Suppressor macrophage (primary cell): ENCODE measurements around the gene CXorf58.

Experiments used
- DNase-seq, 4 experiments: peaks; one replicate each; pipeline ENCODE4 v3.0.0-alpha.2; 2020 to 2022

The CXorf58 gene

DNA sequence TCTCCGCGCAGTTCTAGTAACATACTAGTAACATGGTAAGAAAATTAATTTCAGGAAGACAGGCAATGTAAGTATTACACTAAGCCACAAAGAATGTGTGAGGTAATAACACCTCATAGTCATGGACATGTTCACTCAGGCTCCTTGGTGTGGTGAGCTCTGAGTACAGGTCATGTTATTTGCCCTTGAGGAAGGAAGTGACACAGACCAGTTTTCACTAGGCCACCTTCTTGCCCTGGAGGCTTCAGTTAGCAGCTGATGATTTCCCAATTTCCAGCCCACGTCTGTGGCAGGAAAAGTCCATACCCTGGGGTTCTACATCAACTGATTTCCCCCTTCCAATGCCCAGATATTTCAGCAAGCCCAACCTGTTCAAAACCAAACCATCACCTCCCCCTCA is 6.7 kb upstream of the CXorf58 start:
- DNase-seq, result peak; percentile 57 to 86 (median 74)

DNA sequence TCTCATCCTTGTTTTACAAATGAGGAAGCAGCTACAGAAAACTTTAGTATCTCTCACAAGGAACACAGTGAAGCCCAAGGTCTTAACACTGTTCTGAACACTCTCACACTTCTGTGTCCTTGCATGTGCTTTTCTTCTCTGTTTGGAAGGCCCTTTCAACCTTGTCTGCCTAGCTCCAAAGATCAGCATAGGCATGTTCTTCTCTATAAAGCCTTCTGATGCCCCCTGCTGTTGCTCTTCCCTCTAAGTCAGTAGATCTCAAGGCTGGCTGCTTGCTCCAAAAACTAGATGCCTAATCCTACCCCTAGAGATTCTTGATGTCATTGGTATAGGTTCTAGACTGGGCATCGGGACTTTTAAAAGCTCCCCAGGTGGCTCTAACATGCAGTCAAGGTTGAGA is 6.0 kb upstream of the CXorf58 start:
- peak; percentile 69 to 88 (median 84) for DNase-seq

DNA sequence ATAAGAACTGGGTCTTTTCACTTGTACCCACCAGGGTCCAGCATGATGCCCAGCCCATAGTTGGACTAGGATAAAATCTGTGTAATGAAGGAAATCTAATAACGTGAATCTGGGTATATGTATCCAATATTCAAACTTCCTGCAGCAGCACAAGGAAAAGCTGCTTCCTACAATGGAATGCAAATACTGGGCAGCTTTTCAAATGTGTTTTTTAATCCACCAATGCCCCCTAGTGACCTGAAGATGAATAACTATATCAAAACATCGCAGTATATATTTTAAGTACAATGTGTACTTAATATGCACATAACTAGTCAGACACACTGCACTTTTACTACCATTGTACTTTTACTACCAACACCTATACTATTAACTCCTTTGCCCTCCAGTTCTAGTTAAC is 5.4 kb upstream of the CXorf58 start:
- peak; percentile 25 to 69 (median 50) for DNase-seq

DNA sequence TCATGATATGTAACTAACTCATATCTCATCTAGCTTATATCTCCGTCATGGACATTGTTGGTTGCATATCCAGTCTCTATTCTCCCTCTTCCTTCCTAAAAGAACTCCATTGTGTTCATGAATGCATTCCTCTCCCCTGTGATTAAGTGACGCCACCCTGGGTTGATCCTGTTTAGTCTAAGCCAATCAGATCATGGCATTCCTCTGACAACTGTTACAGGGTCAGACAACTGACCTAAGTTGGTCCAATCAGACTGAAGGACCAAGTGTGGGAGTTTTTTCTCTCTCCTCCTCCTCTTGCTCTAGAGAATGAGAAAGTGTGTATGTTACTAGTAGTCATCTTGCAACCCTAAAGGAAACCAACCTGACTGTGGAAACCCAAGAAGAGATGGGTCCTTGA is 3.7 kb upstream of the CXorf58 start:
- no peak for DNase-seq

DNA sequence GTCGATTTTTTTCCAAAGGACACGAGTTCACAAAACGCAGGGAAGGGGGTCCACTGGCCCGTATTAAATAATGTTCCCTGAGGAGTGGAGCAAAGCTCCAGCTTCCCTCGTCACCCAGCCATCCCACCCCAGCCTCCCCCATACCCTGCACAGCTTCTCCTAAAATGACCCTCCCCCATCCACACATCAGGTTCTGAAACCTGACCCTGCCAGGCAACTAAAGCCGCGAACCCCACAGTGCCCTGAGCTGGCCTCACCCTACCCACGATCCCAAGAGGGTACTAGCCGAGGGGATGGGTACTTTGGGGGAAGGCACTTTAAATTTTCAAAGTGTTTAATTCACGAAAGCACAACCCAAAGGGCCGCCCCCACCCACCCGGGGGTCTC is 702 bp upstream of the CXorf58 start:
- no peak for DNase-seq

DNA sequence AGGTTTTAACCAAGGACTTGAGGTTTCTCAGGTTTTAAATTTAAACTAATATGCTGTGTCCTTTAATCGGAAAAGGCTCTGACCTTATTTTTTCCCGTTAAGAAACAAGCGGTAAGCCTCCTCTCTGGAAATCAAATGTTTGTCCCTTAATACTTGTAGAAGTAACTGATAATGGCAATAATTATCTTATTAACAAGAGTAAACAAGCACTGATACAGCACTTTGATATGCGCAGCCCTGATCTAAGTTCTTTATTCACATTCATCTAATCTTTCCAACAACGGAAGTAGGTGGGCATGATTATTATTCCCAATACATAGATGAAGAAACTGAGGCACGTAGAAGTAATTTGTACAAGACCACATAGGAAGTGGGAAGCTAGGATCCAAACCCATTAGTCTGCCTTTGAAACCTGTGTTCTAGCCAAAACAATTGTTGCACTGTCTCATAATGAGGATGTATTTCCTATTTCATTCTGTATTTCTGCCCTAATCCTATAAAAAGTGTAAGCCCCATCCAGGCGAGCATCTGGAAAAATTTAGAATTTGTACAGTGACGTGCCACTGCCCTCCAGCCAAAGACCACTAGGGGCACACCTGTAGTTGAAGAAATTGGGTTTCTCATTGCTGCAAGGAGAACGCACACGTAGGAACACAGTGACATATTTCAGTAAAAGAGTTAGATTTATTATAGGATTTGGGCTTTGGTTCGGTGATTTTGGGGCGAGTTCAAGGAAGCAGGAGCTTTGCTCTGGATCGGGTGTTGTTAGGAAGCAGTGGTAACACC is 606 bp downstream of the CXorf58 start:
- no peak for DNase-seq

DNA sequence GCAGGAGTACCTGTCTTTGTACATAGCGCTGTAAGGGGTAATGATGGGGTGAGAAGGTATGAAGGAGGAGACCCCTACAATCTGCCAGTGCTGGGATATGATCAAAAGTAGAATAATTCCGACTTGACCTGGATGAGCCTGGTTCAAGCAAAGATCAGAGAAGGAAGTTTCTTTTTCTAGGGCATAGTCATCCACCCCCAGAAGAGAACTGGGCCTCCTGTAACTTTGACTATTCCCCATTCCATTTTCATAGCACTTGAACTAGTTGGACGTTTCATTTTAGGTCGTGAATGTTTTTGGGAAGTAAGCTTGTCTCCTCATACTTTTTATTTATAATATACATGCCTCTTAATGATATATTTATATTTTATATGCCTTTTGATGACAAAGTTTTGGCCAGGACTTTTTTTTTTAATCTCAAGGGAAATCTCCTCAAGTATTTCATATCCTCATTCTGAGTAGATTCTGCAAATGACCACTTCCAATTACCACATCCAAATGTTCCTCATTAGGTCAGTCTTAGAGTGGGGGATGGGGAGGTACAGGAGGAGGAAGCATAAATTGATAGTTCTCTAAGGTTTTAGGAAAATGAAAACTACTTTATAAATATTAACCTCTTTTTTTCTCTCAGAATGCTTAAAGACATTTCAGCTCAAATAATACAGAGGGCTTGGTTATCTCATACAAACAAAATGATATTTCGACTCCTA is 3.5 kb downstream of the CXorf58 start:
- DNase-seq, result peak; percentile 15 to 84 (median 62)

DNA sequence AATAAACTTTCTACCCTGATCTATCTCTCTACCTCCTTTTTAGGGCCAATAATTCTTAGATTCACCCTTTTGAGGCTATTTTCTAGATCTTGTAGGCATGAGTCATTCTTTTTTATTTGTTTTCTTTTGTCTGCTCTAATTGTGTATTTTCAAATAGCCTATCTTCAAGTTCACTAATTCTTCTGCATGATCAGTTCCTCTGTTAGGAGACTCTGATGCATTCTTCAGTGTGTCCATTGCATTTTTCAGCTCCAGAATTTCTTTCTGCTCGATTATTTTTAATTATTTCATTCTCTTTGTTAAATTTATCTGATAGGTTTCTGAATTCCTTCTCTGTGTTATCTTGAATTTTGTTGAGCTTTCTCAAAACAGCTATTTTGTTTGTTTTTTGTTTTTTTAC is 11.3 kb downstream of the CXorf58 start:
- DNase-seq, result no peak

DNA sequence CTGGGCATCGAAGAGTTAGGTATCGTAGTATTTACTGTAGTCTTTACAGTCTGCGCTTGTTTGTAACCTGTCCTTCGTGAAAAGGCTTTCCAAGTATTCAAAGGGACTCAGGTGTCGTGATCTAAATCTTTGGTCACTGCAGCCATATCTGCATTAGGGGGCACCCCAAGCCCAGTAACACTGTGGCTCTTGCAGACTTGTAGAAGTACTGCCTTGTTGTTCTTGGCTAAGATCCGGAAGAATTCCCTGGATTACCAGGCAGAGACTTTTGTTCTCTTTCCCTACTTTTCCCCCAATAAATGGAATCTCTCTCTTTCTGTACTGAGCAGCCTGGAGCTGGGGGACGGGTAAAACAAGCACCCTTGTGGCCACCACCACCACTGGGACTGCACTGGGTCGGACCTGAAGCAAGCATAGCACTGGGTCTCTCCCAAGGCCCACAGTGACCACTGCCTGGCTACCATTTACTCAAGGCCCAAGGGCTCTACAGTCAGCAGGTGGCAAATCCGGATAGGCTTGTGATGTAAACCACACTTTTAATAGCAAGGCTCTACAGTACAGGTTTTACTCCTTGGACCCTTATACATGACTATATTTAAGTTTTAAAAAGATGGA is 12.0 kb downstream of the CXorf58 start:
- DNase-seq, result no peak

DNA sequence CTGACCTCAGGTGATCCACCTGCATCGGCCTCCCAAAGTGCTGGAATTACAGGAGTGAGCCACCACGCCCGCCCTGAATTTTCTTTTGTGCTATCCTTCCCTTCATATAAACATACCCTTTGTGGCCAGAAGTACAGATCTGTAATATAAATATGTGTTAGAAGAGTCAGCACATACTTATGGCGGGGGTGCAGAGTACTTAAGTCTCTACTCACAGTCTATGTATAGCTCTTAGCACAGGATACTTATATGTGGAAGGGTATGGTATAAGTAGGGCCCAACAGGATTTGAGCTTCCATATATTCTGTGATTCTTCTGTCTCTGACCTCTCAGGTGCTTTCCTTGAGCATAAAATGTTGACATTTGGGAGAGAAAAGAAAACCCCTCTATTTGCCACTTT is 18.2 kb downstream of the CXorf58 start:
- DNase-seq, result no peak

DNA sequence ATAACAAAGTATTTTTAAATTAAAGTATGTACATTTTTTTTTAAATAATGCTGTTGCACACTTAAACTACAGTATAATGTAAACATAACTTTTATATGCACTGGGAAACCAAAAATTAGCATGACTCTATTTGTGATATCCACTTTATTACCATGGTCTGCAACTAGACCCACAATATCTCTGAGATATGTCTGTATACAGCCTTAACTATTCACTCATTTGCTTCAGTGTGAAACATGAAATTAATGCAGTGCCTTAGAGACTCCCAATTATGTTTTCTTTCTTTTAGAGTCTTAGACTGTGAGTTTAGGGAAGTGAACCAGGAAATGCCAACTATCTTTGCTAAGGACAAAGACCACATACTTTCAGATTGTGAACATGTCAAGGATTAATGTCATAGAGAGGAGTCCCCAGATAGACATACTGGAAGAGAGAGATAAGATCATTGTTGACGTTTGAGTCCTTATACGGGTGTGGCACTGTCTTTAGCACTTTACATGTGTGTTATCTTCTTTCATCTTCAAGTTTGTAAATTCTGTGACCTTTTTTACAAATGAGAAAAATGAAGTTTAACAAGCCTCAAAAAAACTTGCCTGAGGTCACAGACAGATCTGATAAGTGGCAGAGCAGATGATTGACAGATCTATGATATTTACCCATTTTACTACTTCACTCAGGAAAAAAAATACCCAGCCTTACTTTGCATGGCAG is 23.2 kb downstream of the CXorf58 start:
- peak in 2 of 4 experiments; percentile 20 to 41 for DNase-seq

DNA sequence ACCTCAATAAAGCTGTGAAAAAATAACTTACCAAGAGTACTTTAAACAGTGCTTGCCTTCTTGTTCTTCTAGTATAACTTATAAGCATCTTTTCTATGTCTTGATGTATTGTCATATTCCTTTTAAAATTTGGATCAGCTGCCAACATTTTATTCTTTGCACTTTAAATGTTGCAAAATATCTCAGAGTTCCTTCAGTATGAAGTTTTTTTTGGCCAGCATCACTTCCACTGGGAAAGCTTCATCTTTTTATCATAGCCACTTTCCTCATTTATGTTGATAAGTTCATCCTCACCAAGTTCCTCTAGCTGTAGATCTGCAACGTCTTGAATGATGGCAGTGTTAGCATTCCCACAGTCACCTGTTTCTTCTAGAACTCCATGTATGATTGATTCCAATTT is 24.2 kb downstream of the CXorf58 start:
- no peak for DNase-seq

DNA sequence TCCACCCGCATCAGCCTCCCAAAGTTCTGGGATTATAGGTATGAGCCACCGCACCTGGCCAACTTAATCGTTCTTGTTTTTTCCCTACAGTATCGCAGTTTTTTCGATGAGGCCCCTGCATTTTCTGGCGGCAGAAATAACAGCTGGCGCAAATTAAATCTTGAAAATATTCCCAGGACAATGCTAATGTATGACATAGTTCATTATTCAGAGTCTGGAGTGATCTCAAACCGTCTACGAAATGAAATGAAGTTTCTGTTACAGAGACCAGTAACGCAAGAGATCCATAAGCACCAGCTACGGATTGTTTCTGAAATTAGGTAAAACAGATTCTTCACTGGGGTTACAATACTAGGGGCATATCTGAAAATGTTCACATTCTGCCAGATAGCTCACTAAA is 27.3 kb downstream of the CXorf58 start:
- DNase-seq, result no peak

DNA sequence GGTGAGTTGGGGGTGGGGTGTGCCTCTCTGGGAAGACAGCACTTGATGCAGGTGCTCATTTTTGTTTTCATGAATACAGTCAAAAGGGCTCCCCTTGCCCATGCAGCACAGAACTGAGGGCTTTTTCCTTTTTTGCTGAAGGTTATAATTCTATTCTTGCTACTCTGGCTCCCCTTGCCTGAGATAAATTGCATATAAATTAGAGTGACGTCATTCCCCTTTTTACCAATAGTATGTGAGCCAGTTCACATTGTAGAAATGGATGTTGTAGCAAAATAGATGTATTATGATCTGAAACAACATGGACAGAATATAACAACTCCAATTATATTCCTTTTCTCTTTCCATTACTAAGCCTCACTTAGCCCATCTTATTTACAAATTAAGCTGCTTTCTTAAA is 28.4 kb downstream of the CXorf58 start:
- no peak for DNase-seq

DNA sequence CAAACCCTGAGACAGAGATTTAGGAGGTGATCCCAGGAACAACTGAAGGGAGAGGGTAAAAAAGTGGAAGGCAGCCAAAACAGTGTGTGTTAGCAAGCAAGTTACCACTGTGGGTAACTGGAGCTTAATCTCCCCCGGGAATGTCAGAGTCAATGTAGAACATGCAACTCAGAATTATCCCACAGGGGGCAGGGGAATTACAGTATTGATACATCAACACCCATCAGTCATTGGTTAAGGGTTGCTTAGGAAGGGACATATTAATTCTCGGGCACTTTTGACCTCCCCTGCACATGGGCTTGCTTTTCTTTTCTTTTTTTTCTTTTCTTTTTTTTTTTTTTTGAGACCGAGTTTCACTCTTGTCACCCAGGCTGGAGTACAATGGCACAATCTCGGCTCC is 29.3 kb downstream of the CXorf58 start:
- DNase-seq, result no peak

DNA sequence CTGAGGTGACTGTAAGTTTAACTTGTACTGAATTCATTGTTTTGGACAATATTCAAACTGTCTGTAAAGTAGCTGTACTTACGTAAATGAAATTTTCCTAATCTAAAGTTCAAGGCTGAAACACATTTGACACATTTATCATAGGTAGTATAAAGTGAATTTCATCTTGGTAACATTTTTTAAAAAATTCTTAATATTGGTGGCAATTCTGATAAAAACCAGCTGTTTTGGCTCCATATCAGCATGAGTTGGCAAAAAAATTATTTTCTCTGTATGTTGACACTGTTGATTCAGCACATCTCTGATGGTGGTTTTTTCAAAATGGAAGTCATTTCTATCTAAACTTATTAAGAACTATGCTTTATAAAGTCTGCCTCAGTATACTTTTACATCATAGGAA is 30.9 kb downstream of the CXorf58 start:
- no peak for DNase-seq

DNA sequence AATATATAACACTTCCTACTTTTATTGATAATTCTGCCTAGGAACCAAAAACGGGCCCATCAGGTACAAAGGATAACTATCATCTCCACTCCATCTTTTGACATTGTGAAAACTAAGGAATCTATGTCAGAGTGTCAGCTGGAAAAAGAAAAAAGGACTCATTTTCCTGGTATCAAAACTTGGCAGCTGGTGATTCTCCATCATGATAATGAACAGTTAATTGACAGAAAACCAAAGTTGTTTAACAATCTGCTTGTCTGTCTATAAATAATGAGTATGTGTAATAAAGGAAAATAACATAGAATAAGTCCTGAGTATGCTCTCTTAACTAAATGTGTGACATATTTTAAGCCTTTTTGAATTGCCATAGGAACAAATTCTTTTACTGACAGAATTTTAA is 31.4 kb downstream of the CXorf58 start:
- DNase-seq, result no peak

DNA sequence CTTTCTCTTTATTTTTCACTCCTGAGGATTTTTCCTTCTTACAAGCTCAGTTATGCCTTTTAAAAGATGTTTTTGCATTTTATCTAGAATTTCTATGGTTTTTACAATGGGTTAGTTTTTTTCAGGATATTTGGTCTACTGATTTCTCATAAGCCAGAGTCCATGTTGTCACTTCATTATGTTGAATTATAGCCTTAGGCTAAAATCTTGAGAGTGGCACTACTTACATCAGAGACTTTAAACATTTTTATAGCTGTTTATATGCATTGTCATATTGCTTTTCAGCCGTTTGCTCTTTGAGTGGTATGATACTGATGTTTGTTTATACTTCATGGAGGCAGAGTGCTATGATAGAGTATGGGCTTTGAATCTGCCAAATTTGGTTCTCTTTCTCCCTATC is 36.4 kb downstream of the CXorf58 start:
- no peak for DNase-seq

DNA sequence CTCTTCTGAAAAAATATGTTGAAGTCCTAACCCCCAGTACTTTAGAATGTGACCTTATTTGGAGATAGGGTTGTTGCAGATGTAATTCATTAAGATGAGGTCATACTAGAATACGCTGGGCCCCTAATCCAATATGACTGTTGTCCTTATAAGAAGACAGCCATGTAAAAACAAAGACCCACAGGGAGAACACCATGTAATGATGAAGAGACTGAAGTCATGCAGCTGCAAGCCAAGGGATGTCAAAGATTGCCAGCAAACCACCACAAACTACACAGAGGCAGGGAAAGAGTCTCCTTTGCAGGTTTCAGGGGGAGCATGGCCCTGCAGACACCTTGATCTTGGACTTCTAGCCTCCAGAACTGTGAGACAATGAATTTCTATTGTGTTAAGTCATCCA is 37.4 kb downstream of the CXorf58 start:
- DNase-seq, result no peak

DNA sequence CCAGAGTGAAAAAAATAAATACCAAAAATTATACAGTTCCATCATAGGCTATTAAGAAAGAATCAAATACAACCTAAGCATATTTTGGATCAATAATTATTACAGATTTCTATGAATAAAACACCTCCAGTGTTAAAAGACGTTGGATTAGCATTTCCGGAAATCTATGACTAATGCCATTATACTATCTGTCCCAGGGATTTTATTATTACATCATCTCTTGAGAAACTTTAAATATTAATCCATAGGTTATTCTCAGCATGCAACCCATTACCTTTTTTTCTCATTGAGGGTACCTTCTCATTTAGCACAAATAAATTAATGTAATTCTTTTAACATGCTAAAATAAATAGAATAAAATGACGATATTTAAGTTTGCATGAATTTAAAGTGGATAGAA is 44.6 kb downstream of the CXorf58 start:
- DNase-seq, result no peak

DNA sequence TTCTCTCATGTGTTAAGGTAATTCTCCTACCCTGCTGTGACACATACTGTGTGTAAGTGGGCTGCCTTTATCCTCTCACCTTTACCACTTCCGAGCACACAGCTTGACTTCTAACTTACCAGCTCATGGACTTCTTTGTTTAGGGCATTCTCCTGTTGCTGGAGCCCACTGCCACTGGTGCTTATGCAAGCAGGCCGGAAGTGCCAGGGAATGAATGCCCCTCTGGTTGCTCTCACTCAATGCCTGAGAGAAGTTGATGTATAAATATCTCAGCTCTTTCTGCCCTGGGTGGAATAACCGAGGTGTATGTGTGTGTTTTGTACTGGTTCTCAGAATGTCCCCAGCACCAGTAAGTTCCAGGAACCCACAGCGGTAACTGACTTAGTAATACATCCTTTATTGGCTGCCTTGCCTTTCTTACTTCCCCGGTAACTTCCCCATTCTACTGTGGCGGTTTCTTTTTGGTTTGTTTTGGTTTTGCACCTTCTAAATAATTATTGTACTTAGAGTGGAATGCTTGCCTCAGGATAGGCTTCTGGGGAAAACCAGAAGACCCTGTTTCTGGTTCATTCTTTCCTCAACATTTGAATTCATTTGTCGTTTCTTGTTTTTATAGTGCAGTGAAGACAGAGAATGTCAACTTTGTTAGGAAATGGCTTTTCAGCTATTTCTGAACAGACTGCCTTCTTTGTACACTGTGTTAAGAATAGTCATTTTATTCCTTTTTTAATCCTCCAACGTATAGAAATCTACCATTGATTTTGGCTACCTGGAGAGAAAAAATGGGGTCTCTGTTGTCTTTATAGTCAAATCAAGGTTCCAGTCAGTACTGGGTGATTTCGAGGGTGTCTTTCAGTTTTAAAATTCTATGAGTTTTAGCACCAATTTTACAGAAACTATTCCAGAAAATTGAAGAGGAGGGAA is 45.4 kb downstream of the CXorf58 start:
- DNase-seq, result peak; percentile 29 to 64 (median 48)

DNA sequence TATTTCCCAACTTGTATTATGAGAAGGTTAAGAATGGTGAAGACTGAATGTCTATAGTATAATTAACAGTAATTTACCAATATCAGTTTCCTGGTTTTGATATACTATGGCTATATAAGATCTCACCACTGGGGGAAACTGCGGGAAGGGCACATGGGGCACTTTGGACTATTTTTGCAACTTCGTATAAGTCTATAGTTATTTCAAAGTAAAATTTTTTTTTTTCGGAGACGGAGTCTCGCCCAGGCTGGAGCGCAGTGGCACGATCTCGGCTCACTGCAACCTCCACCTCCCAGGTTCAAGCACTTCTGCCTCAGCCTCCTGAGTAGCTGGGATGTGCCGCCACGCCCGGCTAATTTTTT is 46.1 kb downstream of the CXorf58 start:
- peak in 3 of 4 experiments; percentile 1 to 28 (median 15) for DNase-seq
